ENCODE results near the gene STARD6. TPM values are rescaled to one million over a fixed set of nuclear protein-coding genes. Genes with fewer than 3 reads are reported as not detected.

STARD6 gene
- total RNA-seq, 2 experiments from 2014 or later: not detected

GRCh38 chr18:54360406-54360805 lies 2.7 kb upstream of the STARD6 start:
- no peaks in the 10 kb centered on the region for H3K9me3 Mint-ChIP-seq
- intact Hi-C loops (cut with micrococcal nuclease): no loop called here
- H3K4me1 Mint-ChIP-seq (ENCODE audit: low read depth): peaks cover 9% of the 10 kb centered on the region
- no peak overlapping the region for H3K27ac Mint-ChIP-seq
- H3K4me3 Mint-ChIP-seq: no peak overlapping the region
- DNase-seq: no peak
- no peaks in the 10 kb centered on the region for H3K27me3 Mint-ChIP-seq
- TF ChIP-seq CTCF (IDR thresholded peaks at IDR 0.05): no peak
- ATAC-seq: no peak
- H3K36me3 Mint-ChIP-seq (ENCODE audit: low read depth): peaks cover 7% of the 10 kb centered on the region
- ChIA-PET POLR2A (no interaction called here), CTCF (no interaction called here)

- peaks cover 3% of the 10 kb centered on the region for H3K36me3 Mint-ChIP-seq (ENCODE audit: low read depth)
- no peaks in the 10 kb centered on the region for H3K9me3 Mint-ChIP-seq
- no peak for TF ChIP-seq CTCF (IDR thresholded peaks at IDR 0.05)
- peak overlapping the region; percentile 98 for H3K4me3 Mint-ChIP-seq
- ATAC-seq (no peak), DNase-seq (no peak)
- H3K27me3 Mint-ChIP-seq: peaks cover 3% of the 10 kb centered on the region
- ChIA-PET POLR2A (no interaction called here), CTCF (interaction anchor here (1.1 to 4.1 kb wide), 3 partner anchors 32 to 312 kb away, joined by 3 to 20 read pairs (median 7); partner anchors contain the start of gene POLI)
- intact Hi-C loops (cut with micrococcal nuclease): loop anchor here (5.0 to 10.0 kb wide), 2 partner anchors 72 to 184 kb away; no protein-coding TSS in a partner anchor
- no peak overlapping the region for H3K27ac Mint-ChIP-seq
- H3K4me1 Mint-ChIP-seq (ENCODE audit: low read depth): peaks cover 9% of the 10 kb centered on the region
Measured at GRCh38 chr18:54359233-54359632, 1.6 kb upstream of the STARD6 start.

- H3K4me3 Mint-ChIP-seq: peak overlapping the region; percentile 98
- H3K36me3 Mint-ChIP-seq (ENCODE audit: low read depth): peaks cover 3% of the 10 kb centered on the region
- H3K27ac Mint-ChIP-seq: peak overlapping the region; percentile 95
- ATAC-seq: no peak
- ChIA-PET CTCF (interaction anchor here (1.1 to 4.1 kb wide), 7 partner anchors 29 to 312 kb away, joined by 3 to 20 read pairs (median 6); partner anchors contain the start of gene POLI), POLR2A (interaction anchor here (0.8 to 1.3 kb wide), 2 partner anchors 72 to 98 kb away, joined by 3 read pairs; no protein-coding TSS in a partner anchor)
- H3K4me1 Mint-ChIP-seq (ENCODE audit: low read depth): peaks cover 9% of the 10 kb centered on the region
- intact Hi-C loops (cut with micrococcal nuclease): loop anchor here (5.0 to 10.0 kb wide), 2 partner anchors 71 to 184 kb away; no protein-coding TSS in a partner anchor
- TF ChIP-seq CTCF (IDR thresholded peaks at IDR 0.05): no peak
- H3K9me3 Mint-ChIP-seq: no peaks in the 10 kb centered on the region
- H3K27me3 Mint-ChIP-seq: peaks cover 3% of the 10 kb centered on the region
- no peak for DNase-seq
Measured at GRCh38 chr18:54358495-54359040, 910 bp upstream of the STARD6 start.

- DNase-seq (no peak), ATAC-seq (peak; percentile 57)
- peaks cover 3% of the 10 kb centered on the region for H3K36me3 Mint-ChIP-seq (ENCODE audit: low read depth)
- intact Hi-C loops (cut with micrococcal nuclease): loop anchor here (5.0 to 10.0 kb wide), 2 partner anchors 70 to 182 kb away; no protein-coding TSS in a partner anchor
- no peak for TF ChIP-seq CTCF (IDR thresholded peaks at IDR 0.05)
- CTCF ChIA-PET: interaction anchor here (0.8 to 4.1 kb wide), 20 partner anchors 10 to 314 kb away, joined by 3 to 20 read pairs (median 4); partner anchors contain the start of genes MBD2 and POLI
- H3K4me3 Mint-ChIP-seq: peak overlapping the region; percentile 98
- H3K27me3 Mint-ChIP-seq: peaks cover 5% of the 10 kb centered on the region
- H3K9me3 Mint-ChIP-seq: no peaks in the 10 kb centered on the region
- H3K27ac Mint-ChIP-seq: peak overlapping the region; percentile 95
- H3K4me1 Mint-ChIP-seq (ENCODE audit: low read depth): peaks cover 9% of the 10 kb centered on the region
- POLR2A ChIA-PET: interaction anchor here (1.0 to 1.6 kb wide), 5 partner anchors 10 to 134 kb away, joined by 3 to 4 read pairs (median 3); no protein-coding TSS in a partner anchor
Measured at GRCh38 chr18:54357082-54357659, 487 bp downstream of the STARD6 start.

GRCh38 chr18:54351186-54351585 lies 6.5 kb downstream of the STARD6 start:
- Mint-ChIP-seq H3K4me3 (no peak overlapping the region), H3K4me1 (ENCODE audit: low read depth) (no peaks in the 10 kb centered on the region), H3K9me3 (no peaks in the 10 kb centered on the region), H3K27me3 (peaks cover 15% of the 10 kb centered on the region), H3K27ac (no peak overlapping the region), H3K36me3 (ENCODE audit: low read depth) (no peaks in the 10 kb centered on the region)
- intact Hi-C loops (cut with micrococcal nuclease): loop anchor here (10.0 kb wide), 1 partner anchor 176 kb away; no protein-coding TSS in a partner anchor
- ATAC-seq (peak; percentile 27), DNase-seq (no peak)
- CTCF ChIA-PET: no interaction called here
- no peak for TF ChIP-seq CTCF (IDR thresholded peaks at IDR 0.05)
- POLR2A ChIA-PET: no interaction called here

Data from activated CD8-positive, alpha-beta T cell treated with anti-CD3 and anti-CD28 coated beads for 36 hours (primary cell).